DND-41 (cell line): Measurements from ENCODE around the gene PKHD1.

Source experiments
- ATAC-seq: fragments of 200-7000 bp; cut with Tn5 transposase; 3 replicates; pipeline ENCODE4 v1.9.1; 2021; ENCODE audit warnings: low read depth; ENCODE audit not compliant: insufficient read depth
- DNase-seq: peaks from one replicate; pipeline ENCODE4 v3.0.0-alpha.2; 2020
- H2AFZ ChIP-seq: 2 replicates; pipeline ENCODE4 v1.6.0; 2012; ENCODE audit warnings: low read depth, low read length
- H3K27ac ChIP-seq: 2 replicates; pipeline ENCODE4 v1.5.1; 2012; ENCODE audit warnings: low read length, inconsistent platforms
- H3K27me3 ChIP-seq: fragments of 200-600 bp; sonication (generic); 2 replicates; pipeline ENCODE4 v1.6.0; 2012; ENCODE audit warnings: low read length, mild to moderate bottlenecking, inconsistent platforms; ENCODE audit not compliant: insufficient read depth, poor library complexity
- H3K36me3 ChIP-seq: 2 replicates; pipeline ENCODE4 v1.5.1; 2012; ENCODE audit warnings: low read length, inconsistent platforms; ENCODE audit not compliant: insufficient read depth
- H3K4me1 ChIP-seq: 2 replicates; pipeline ENCODE4 v1.5.1; 2012; ENCODE audit warnings: mild to moderate bottlenecking, low read length; ENCODE audit not compliant: insufficient read depth
- H3K4me2 ChIP-seq: 2 replicates; pipeline ENCODE4 v1.6.0; 2012; ENCODE audit warnings: mild to moderate bottlenecking, moderate library complexity, low read length, inconsistent platforms; ENCODE audit not compliant: insufficient read depth
- H3K4me3 ChIP-seq, 2 experiments: fragments of 200-600 bp in 1 of 2; shearing (Covaris generic) in 1 of 2; 2 replicates each; pipeline ENCODE4 v1.5.1; 2012 to 2016; ENCODE audit warnings: inconsistent platforms in 2 of 2, low read length in 2 of 2, mild to moderate bottlenecking in 2 of 2, low read depth in 1 of 2, moderate library complexity in 1 of 2
- H3K79me2 ChIP-seq: 2 replicates; pipeline ENCODE4 v1.6.0; 2012; ENCODE audit warnings: low read length, inconsistent platforms; ENCODE audit not compliant: insufficient read depth
- H3K9ac ChIP-seq: 2 replicates; pipeline ENCODE4 v1.6.0; 2012; ENCODE audit warnings: low read depth, mild to moderate bottlenecking, inconsistent platforms, low read length, moderate library complexity
- H3K9me3 ChIP-seq: 2 replicates; pipeline ENCODE4 v1.5.1; 2012; ENCODE audit warnings: low read length, moderate library complexity, mild to moderate bottlenecking, inconsistent platforms; ENCODE audit not compliant: insufficient read depth, severe bottlenecking
- H4K20me1 ChIP-seq: 2 replicates; pipeline ENCODE4 v1.6.0; 2012; ENCODE audit warnings: low read length; ENCODE audit not compliant: insufficient read depth
- CTCF ChIP-seq: IDR thresholded peaks from 2 replicates; pipeline ENCODE4 v1.5.1; 2012; ENCODE audit warnings: borderline replicate concordance, low read length, moderate library complexity, mild to moderate bottlenecking; ENCODE audit not compliant: poor library complexity, severe bottlenecking; ENCODE audit errors: extremely low read depth
- EZH2 ChIP-seq: IDR thresholded peaks from 3 replicates; pipeline ENCODE4 v1.6.1; 2012; ENCODE audit warnings: borderline replicate concordance, low read depth, mild to moderate bottlenecking, moderate library complexity, low read length, inconsistent platforms; ENCODE audit not compliant: severe bottlenecking

The PKHD1 gene

GRCh38 chr6:51830666-51831065 lies 256.7 kb downstream of the PKHD1 start:
- H3K9me3 ChIP-seq, result no peaks in the 10 kb centered on the region
- H2AFZ ChIP-seq, result no peak overlapping the region
- H3K27me3 ChIP-seq, result no peaks in the 10 kb centered on the region
- H3K79me2 ChIP-seq, result no peaks in the 10 kb centered on the region
- no peak for TF ChIP-seq EZH2
- H3K27ac ChIP-seq, result no peak overlapping the region
- no peaks in the 10 kb centered on the region for H4K20me1 ChIP-seq
- H3K36me3 ChIP-seq, result no peaks in the 10 kb centered on the region
- no peak for DNase-seq
- no peak overlapping the region for H3K9ac ChIP-seq
- no peaks in the 10 kb centered on the region for H3K4me1 ChIP-seq
- ATAC-seq, result no peak
- H3K4me3 ChIP-seq, result no peak overlapping the region
- H3K4me2 ChIP-seq, result no peak overlapping the region

DNA sequence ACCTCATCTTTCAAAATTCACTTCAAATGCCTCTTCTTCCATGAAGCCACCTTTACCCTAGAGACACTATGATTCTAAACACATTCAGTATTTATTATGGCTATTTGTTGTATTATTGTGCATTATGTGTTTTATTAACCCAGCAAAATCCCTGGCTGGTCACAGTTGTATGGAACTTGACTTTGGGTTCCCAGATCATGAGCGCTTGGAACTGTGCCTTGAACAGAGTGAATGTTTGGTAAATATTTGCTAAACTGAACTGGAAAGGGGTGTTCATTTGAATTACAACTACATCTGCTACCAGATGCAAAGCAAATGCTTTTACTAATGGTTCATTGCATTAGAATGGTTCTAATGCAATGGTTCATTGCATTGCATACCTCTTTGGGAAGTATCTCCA lies 259.8 kb downstream of the PKHD1 start:
- no peaks in the 10 kb centered on the region for H3K27me3 ChIP-seq
- H3K4me1 ChIP-seq, result no peaks in the 10 kb centered on the region
- ATAC-seq (no peak), DNase-seq (no peak)
- H3K36me3 ChIP-seq, result no peaks in the 10 kb centered on the region
- no peak overlapping the region for H2AFZ ChIP-seq
- H3K9me3 ChIP-seq, result no peaks in the 10 kb centered on the region
- no peak overlapping the region for H3K27ac ChIP-seq
- H4K20me1 ChIP-seq, result no peaks in the 10 kb centered on the region
- TF ChIP-seq EZH2 (no peak), CTCF (no peak)
- no peaks in the 10 kb centered on the region for H3K79me2 ChIP-seq
- no peak overlapping the region for H3K4me3 ChIP-seq
- H3K9ac ChIP-seq, result no peak overlapping the region
- H3K4me2 ChIP-seq, result no peak overlapping the region

DNA sequence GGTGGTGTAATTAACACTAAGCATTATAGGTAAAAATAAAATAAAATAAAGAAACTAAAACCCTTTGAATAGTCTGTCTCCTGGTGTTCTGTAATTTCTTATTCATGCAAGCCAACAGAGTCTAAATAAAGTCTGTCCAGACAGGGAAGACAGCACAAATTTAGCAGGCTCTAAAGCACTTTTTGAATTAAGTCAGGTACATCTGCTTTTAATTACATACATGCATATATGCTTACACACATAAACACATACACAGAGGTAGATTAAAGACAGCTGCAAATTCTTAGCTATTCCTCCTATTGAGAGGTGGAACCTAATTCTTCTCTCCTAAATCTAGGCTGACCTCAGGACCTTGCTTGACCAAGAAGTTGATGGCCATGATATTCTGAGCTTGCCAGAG lies 262.5 kb downstream of the PKHD1 start:
- no peak for TF ChIP-seq EZH2
- no peak for TF ChIP-seq CTCF

GRCh38 chr6:51820555-51820954 lies 266.9 kb downstream of the PKHD1 start:
- H3K36me3 ChIP-seq, result no peaks in the 10 kb centered on the region
- DNase-seq (no peak), ATAC-seq (no peak)
- no peaks in the 10 kb centered on the region for H3K9me3 ChIP-seq
- H3K9ac ChIP-seq, result no peak overlapping the region
- peaks cover 13% of the 10 kb centered on the region for H3K4me1 ChIP-seq
- H3K79me2 ChIP-seq, result no peaks in the 10 kb centered on the region
- H3K4me3 ChIP-seq, result no peak overlapping the region
- no peak overlapping the region for H2AFZ ChIP-seq
- H3K27me3 ChIP-seq, result no peaks in the 10 kb centered on the region
- no peak overlapping the region for H3K27ac ChIP-seq
- H3K4me2 ChIP-seq, result no peak overlapping the region
- TF ChIP-seq EZH2, result no peak
- H4K20me1 ChIP-seq, result no peaks in the 10 kb centered on the region

More for the DNA sequence above, 262.5 kb downstream of the PKHD1 start:
- H3K4me1 ChIP-seq, result no peaks in the 10 kb centered on the region
- DNase-seq (no peak), ATAC-seq (no peak)
- H2AFZ ChIP-seq, result no peak overlapping the region
- H3K9ac ChIP-seq, result no peak overlapping the region
- no peak overlapping the region for H3K4me2 ChIP-seq
- H3K27me3 ChIP-seq, result no peaks in the 10 kb centered on the region
- no peaks in the 10 kb centered on the region for H3K9me3 ChIP-seq
- H3K4me3 ChIP-seq, result no peak overlapping the region
- H3K27ac ChIP-seq, result no peak overlapping the region
- no peaks in the 10 kb centered on the region for H4K20me1 ChIP-seq
- H3K79me2 ChIP-seq, result no peaks in the 10 kb centered on the region
- H3K36me3 ChIP-seq, result no peaks in the 10 kb centered on the region
